HepG2 (cell line): ENCODE data around the gene SNED1. TPM values are rescaled to one million over a fixed set of nuclear protein-coding genes. Genes with fewer than 3 reads are reported as not detected.

Experiments
- GPN1 ChIP-seq: sonication (generic); formaldehyde crosslinking; IDR thresholded peaks from 2 replicates; pipeline ENCODE4 v1.5.1; 2020; ENCODE audit warnings: missing genetic modification reagents, borderline replicate concordance
- KDM5A ChIP-seq: fragments of 200-600 bp; sonication (generic); IDR thresholded peaks from 2 replicates; pipeline ENCODE4 v1.7.0; 2018; ENCODE audit warnings: antibody characterized with exemption, mild to moderate bottlenecking, low read length, borderline replicate concordance
- RXRB ChIP-seq: IDR thresholded peaks from 2 replicates; pipeline ENCODE4 v1.6.1; 2016; ENCODE audit warnings: borderline replicate concordance, missing genetic modification reagents, missing compliant biosample characterization
- ZHX1 ChIP-seq: sonication (generic); formaldehyde crosslinking; IDR thresholded peaks from 2 replicates; pipeline ENCODE4 v1.8.1; 2022; ENCODE audit warnings: low read depth, mild to moderate bottlenecking, missing genetic modification reagents
- ZNF30 ChIP-seq: sonication (generic); formaldehyde crosslinking; IDR thresholded peaks from 2 replicates; pipeline ENCODE4 v1.5.0; 2020; ENCODE audit warnings: mild to moderate bottlenecking, missing genetic modification reagents
- ZNF687 ChIP-seq: sonication (generic); formaldehyde crosslinking; IDR thresholded peaks from 2 replicates; pipeline ENCODE4 v1.5.1; 2020; ENCODE audit warnings: mild to moderate bottlenecking, missing genetic modification reagents, moderate library complexity
- polyA plus RNA-seq, 8 experiments: library from polyadenylated mRNA; depleted of rRNA in 3 of 8; stranded (reverse) in 7 of 8; unstranded in 1 of 8; fragments of >200 nt; fragmentation: Illumina TruSeq in 4 of 8; extraction: Trizol in 4 of 8; gene quantifications; 2 replicates each; pipeline versions ENCODE4 v1.2.1 to v1.2.3, GENCODE V29; 2011 to 2016; ENCODE audit warnings: low read depth in 4 of 8, missing spikeins in 1 of 8, mixed read lengths in 1 of 8; ENCODE audit not compliant: insufficient read depth in 1 of 8
- total RNA-seq, 5 experiments: library from RNA; depleted of rRNA; stranded (reverse); fragments of >200 nt; fragmentation: Illumina TruSeq; extraction: Trizol; gene quantifications; 2 replicates each; pipeline ENCODE4 v1.2.3, GENCODE V29; 2016; ENCODE audit warnings: low read depth in 1 of 5

SNED1 gene
- total and polyA plus RNA-seq, 2 of the 13 experiments (the other 11 are each of a cell fraction or from before 2014, with no cell fraction given): 0.15 to 0.65 TPM

DNA sequence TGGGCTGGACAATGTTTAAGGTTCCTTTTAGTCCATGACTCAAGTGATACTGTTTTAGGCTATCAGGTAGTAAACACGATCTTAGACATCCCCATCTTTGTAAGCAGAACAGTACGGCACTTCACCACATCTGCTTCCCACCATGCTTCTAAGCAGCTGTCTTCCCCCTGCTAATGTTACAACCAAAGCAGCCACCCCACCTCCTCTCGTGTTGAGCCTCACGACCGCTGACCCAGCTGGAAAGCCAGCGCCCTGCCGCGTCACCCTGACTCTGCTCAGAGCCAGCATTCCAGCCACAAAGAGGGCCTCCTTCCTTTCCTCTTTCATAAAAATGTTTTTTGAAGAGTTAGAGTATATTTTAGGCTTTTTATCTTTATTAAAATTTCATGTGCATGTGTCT is 94.3 kb downstream of the SNED1 start (continued):
- TF ChIP-seq ZHX1: no peak
- TF ChIP-seq KDM5A: no peak
- peak; percentile 53; the same call in 1 of the 2 replicates for TF ChIP-seq ZNF687
- no peak for TF ChIP-seq RXRB (CRISPR knock-in tag)
- TF ChIP-seq GPN1 (CRISPR knock-in tag): no peak
- TF ChIP-seq ZNF30: no peak
